ENCODE results near the gene SDF4.

The SDF4 gene

DNA sequence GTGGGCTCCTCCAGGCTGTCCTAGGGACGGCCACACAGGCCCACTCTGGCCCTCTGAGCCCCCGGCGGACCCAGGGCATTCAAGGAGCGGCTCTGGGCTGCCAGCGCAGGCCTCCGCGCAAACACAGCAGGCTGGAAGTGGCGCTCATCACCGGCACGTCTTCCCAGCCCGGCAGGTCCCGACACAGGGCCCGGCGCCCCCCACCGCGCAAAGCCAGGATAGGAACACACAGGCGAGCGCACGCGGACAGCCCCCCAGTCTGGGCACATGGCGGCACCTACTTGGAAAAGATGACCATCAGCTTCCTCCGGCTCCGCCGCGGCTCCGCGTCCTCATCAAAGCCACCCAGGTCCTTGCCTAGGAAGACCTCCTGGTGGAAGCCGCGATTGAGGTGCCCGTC, 3.6 kb downstream of the SDF4 start:
- no peaks in the 10 kb centered on the region for H3K27me3 ChIP-seq (ENCODE audit: insufficient read depth, low read depth, severe bottlenecking)
- H3K27ac ChIP-seq: no peak overlapping the region
- peaks cover 33% of the 10 kb centered on the region for H3K36me3 ChIP-seq
- TF ChIP-seq, protein P1, sequence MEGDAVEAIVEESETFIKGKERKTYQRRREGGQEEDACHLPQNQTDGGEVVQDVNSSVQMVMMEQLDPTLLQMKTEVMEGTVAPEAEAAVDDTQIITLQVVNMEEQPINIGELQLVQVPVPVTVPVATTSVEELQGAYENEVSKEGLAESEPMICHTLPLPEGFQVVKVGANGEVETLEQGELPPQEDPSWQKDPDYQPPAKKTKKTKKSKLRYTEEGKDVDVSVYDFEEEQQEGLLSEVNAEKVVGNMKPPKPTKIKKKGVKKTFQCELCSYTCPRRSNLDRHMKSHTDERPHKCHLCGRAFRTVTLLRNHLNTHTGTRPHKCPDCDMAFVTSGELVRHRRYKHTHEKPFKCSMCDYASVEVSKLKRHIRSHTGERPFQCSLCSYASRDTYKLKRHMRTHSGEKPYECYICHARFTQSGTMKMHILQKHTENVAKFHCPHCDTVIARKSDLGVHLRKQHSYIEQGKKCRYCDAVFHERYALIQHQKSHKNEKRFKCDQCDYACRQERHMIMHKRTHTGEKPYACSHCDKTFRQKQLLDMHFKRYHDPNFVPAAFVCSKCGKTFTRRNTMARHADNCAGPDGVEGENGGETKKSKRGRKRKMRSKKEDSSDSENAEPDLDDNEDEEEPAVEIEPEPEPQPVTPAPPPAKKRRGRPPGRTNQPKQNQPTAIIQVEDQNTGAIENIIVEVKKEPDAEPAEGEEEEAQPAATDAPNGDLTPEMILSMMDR (IDR thresholded peaks at IDR 0.05; ENCODE audit: low read depth, low read length): no peak
- DNase-seq: no peak
- no peak overlapping the region for H3K4me3 ChIP-seq (ENCODE audit: low read depth, low read length)
- H3K9me3 ChIP-seq (ENCODE audit: severe bottlenecking): no peaks in the 10 kb centered on the region

DNA sequence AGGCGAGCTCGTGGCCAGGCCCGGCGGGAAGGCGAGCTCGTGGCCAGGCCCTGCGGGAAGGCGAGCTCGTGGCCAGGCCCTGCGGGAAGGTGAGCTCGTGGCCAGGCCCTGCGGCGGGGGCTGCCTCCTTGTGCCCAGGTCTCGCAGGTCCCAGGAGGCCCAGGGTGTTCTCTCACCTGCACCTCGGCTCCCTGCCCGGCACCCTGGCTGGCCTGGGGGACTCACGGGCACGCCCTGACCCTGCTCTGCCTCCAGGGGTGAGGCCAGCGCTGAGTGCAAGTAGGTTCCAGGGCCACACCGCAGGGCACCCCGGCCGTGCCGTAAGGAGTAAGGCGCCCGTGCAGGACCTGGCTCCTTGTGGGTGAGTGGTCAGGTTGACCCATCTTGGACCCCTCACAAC, 4.4 kb downstream of the SDF4 start:
- no peak for DNase-seq
- no peak overlapping the region for H3K27ac ChIP-seq
- no peaks in the 10 kb centered on the region for H3K9me3 ChIP-seq (ENCODE audit: severe bottlenecking)
- H3K27me3 ChIP-seq (ENCODE audit: insufficient read depth, low read depth, severe bottlenecking): no peaks in the 10 kb centered on the region
- H3K4me3 ChIP-seq (ENCODE audit: low read depth, low read length): no peak overlapping the region
- TF ChIP-seq, protein P1 (IDR thresholded peaks at IDR 0.05; ENCODE audit: low read depth, low read length): no peak
- H3K36me3 ChIP-seq: peaks cover 41% of the 10 kb centered on the region

DNA sequence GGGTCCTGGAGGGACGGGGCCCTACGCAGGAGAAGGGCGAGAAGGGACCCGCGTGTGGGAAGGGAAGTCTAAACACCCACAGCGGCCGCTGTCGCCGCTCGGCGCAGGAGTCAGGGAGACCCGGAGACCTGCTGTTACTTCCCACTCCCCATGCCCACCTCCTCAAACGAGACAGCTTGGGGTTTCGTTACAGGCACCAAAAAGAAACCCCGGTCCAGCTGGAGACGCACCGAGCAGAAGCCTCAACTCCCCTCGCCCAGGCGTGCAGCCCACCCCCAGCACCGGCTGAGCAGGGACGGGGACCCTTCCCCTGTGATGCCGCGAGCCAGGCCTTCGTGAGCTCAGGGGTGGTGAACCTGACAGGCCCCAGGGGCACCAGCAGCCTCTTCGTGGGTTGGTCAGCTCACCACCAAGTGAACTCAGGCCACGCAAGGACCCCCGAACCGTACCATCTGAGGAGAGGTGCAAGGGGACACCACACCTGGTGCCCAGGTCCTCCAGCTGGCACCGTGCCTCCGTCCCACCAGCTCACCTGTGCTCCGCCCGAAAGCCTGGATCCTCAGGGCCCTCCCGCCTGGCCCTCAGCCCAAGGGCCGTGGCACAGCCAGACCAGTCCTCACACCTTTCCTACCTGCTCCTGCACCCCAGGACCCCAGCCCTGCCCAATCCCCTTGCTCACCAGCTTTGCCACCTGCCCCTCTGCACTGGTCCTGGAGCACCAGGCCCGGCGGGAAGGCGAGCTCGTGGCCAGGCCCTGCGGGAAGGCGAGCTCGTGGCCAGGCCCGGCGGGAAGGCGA, 5.0 kb downstream of the SDF4 start:
- Histone ChIP-seq H3K36me3 (peaks cover 45% of the 10 kb centered on the region), H3K4me3 (ENCODE audit: low read depth, low read length) (no peak overlapping the region), H3K27me3 (ENCODE audit: insufficient read depth, low read depth, severe bottlenecking) (no peaks in the 10 kb centered on the region), H3K27ac (no peak overlapping the region), H3K9me3 (ENCODE audit: severe bottlenecking) (no peaks in the 10 kb centered on the region)
- no peak for DNase-seq
- TF ChIP-seq, protein P1 (IDR thresholded peaks at IDR 0.05; ENCODE audit: low read depth, low read length): no peak

DNA sequence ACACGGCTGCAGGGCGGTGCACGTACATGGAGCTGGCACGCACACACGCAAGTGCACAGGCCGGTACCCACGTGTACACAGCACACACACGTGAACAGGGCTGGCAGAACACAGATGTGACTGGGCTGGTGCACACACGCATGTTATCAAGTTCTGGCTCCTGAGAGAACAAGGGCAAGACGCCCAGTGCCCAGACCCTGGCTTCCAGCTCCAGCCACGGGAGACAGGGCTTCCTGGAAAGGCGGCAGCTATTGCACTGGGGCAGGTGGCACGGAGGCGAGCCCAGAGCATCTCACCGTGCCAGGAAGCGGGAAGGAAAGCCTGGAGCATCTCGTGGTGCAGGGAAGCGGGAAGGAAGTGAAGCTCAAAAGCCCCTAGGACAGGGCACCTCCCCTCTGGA, 5.9 kb downstream of the SDF4 start:
- DNase-seq: no peak
- Histone ChIP-seq H3K27ac (no peak overlapping the region), H3K4me3 (ENCODE audit: low read depth, low read length) (no peak overlapping the region), H3K9me3 (ENCODE audit: severe bottlenecking) (no peaks in the 10 kb centered on the region), H3K27me3 (ENCODE audit: insufficient read depth, low read depth, severe bottlenecking) (no peaks in the 10 kb centered on the region), H3K36me3 (peaks cover 50% of the 10 kb centered on the region)
- TF ChIP-seq, protein P1 (IDR thresholded peaks at IDR 0.05; ENCODE audit: low read depth, low read length): no peak

DNA sequence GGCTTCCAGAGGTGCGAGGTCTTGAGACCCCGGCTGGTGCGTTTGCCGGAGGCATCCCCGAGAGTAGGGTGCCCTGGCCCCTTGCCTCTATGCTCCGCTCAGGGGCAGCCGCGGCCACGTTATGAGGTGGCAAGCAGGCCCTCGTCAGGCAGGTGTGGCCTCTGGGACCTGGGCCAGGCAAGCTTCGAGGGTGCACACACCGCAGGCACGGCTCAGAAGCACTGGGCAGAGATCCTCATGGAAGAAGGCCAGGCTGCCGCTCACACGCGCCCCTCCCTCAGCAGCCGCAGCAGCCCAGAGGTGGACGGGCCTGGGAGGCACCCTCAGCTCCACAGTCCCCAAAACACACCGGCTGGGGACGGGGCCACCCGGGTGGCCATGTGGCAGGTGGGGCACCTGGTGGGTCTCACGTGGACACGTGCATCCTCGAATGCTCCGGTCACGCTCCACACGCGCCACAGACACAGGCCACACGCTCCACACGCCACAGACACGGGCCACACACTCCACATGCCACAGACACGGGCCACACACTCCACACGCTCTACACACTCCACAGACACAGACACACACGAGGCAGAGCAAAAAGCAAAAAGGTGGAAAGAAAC, 6.5 kb downstream of the SDF4 start:
- Histone ChIP-seq H3K27me3 (ENCODE audit: insufficient read depth, low read depth, severe bottlenecking) (no peaks in the 10 kb centered on the region), H3K27ac (no peak overlapping the region), H3K9me3 (ENCODE audit: severe bottlenecking) (no peaks in the 10 kb centered on the region), H3K36me3 (peaks cover 54% of the 10 kb centered on the region), H3K4me3 (ENCODE audit: low read depth, low read length) (no peak overlapping the region)
- TF ChIP-seq, protein P1 (IDR thresholded peaks at IDR 0.05; ENCODE audit: low read depth, low read length): no peak
- DNase-seq: no peak
